H1 (cell line): ENCODE measurements around the gene SPATA4. TPM values are rescaled to one million over a fixed set of nuclear protein-coding genes. Genes with fewer than 3 reads are reported as not detected.

Experiments
- CTCF ChIA-PET: fragments of 300-600 bp; sonication (Branson Sonifier 250); formaldehyde crosslinking; loops from one replicate; lab custom pipeline; 2021; ENCODE audit not compliant: partially characterized antibody; lab: Charles Lee
- POLR2A ChIA-PET: fragments of 300-600 bp; sonication (Branson Sonifier 250); formaldehyde crosslinking; loops from one replicate; lab custom pipeline; 2021; ENCODE audit warnings: inconsistent platforms; ENCODE audit not compliant: partially characterized antibody; lab: Charles Lee
- DNase-seq, 2 experiments: peaks; one replicate each; pipeline versions ENCODE4 v3.0.0 to v3.0.0-alpha.2; 2010 to 2022; ENCODE audit warnings: low spot score in 2 of 2, low read depth in 1 of 2, mixed read lengths in 1 of 2
- FAIRE-seq: peaks from 2 replicates; lab custom pipeline; 2011; peaks lifted over from hg19 to GRCh38; lab: Jason Lieb, UNC
- H2AFZ ChIP-seq: 2 replicates; pipeline ENCODE4 v1.8.1; 2012; ENCODE audit warnings: low read length, inconsistent platforms
- H2AK5ac ChIP-seq: 2 replicates; pipeline ENCODE4 v1.6.1; 2013; ENCODE audit warnings: low read depth, low read length
- H2BK120ac ChIP-seq: replicated peaks from 2 replicates; pipeline ENCODE3; 2013; ENCODE audit warnings: low read depth, low read length, inconsistent platforms
- H2BK12ac ChIP-seq: 2 replicates; pipeline ENCODE4 v1.6.1; 2013; ENCODE audit warnings: low read depth, low read length
- H2BK15ac ChIP-seq: 2 replicates; pipeline ENCODE4 v1.6.1; 2013; ENCODE audit warnings: low read length
- H2BK20ac ChIP-seq: 2 replicates; pipeline ENCODE4 v1.6.1; 2013; ENCODE audit warnings: low read length
- H2BK5ac ChIP-seq: 2 replicates; pipeline ENCODE4 v1.6.1; 2013; ENCODE audit warnings: low read depth, low read length
- H3K14ac ChIP-seq: 2 replicates; pipeline ENCODE4 v1.6.1; 2013; ENCODE audit warnings: inconsistent platforms; ENCODE audit not compliant: insufficient read length
- H3K18ac ChIP-seq: 2 replicates; pipeline ENCODE4 v1.6.1; 2013; ENCODE audit warnings: low read length; ENCODE audit errors: extremely low read depth
- H3K23ac ChIP-seq: 2 replicates; pipeline ENCODE4 v1.6.1; 2013; ENCODE audit warnings: inconsistent platforms; ENCODE audit not compliant: insufficient read length
- H3K23me2 ChIP-seq: 2 replicates; pipeline ENCODE4 v1.6.1; 2013; ENCODE audit warnings: low read depth, low read length
- H3K27ac ChIP-seq: 2 replicates; pipeline ENCODE4 v1.6.1; 2011; ENCODE audit warnings: low read depth, low read length, inconsistent platforms
- H3K27me3 ChIP-seq, 4 experiments: replicated peaks in 1 of 4; 1 replicate in 1 of 4; 2 replicates in 3 of 4; pipeline versions ENCODE4 v1.6.1 to v1.8.1; 2011 to 2013; ENCODE audit warnings: low read length in 3 of 4, mild to moderate bottlenecking in 3 of 4, inconsistent platforms in 2 of 4, mixed read lengths in 2 of 4, moderate library complexity in 1 of 4; ENCODE audit not compliant: control insufficient read depth in 3 of 4, insufficient read depth in 3 of 4; ENCODE audit errors: extremely low read depth in 1 of 4
- H3K36me3 ChIP-seq, 4 experiments: 2 replicates each; pipeline versions ENCODE4 v1.6.1 to v1.8.1; 2011 to 2013; ENCODE audit warnings: mild to moderate bottlenecking in 4 of 4, low read length in 3 of 4, moderate library complexity in 2 of 4, control low read depth in 1 of 4, inconsistent platforms in 1 of 4; ENCODE audit not compliant: insufficient read depth in 4 of 4, control insufficient read depth in 2 of 4
- H3K4ac ChIP-seq: replicated peaks from 2 replicates; pipeline ENCODE3; 2013; ENCODE audit warnings: low read length, low read depth, mixed read lengths, inconsistent platforms; ENCODE audit not compliant: insufficient read length
- H3K4me1 ChIP-seq, 4 experiments: replicated peaks in 1 of 4; 1 replicate in 1 of 4; 2 replicates in 3 of 4; pipeline versions ENCODE4 v1.6.1 to v1.8.1; 2011 to 2013; ENCODE audit warnings: low read length in 3 of 4, inconsistent platforms in 2 of 4, mixed read lengths in 1 of 4; ENCODE audit not compliant: insufficient read depth in 4 of 4, control insufficient read depth in 3 of 4
- H3K4me2 ChIP-seq, 2 experiments: 2 replicates each; pipeline versions ENCODE4 v1.6.1 to v1.8.1; 2011 to 2013; ENCODE audit warnings: low read depth in 2 of 2, low read length in 2 of 2, control low read depth in 1 of 2, inconsistent platforms in 1 of 2, mild to moderate bottlenecking in 1 of 2; ENCODE audit not compliant: insufficient read depth in 1 of 2
- H3K4me3 ChIP-seq, 4 experiments: fragments of 200-600, 300-600 bp in 1 of 4; sonication (generic), shearing (Covaris generic), sonication (Bioruptor Twin) in 1 of 4; 2 replicates each; pipeline versions ENCODE4 v1.5.1 to v1.8.1; 2011 to 2016; ENCODE audit warnings: low read length in 4 of 4, low read depth in 3 of 4, control low read depth in 2 of 4, inconsistent platforms in 2 of 4, mild to moderate bottlenecking in 2 of 4, mixed read lengths in 1 of 4, moderate library complexity in 1 of 4; ENCODE audit not compliant: insufficient read depth in 2 of 4; ENCODE audit errors: extremely low read depth in 1 of 4
- H3K56ac ChIP-seq: replicated peaks from 2 replicates; pipeline ENCODE3; 2013; ENCODE audit warnings: low read depth, mild to moderate bottlenecking, mixed read lengths, low read length, inconsistent platforms; ENCODE audit not compliant: insufficient read length
- H3K79me1 ChIP-seq: 2 replicates; pipeline ENCODE4 v1.6.1; 2013; ENCODE audit warnings: low read depth, low read length, control low read depth
- H3K79me2 ChIP-seq, 2 experiments: 2 replicates each; pipeline versions ENCODE4 v1.6.1 to v1.8.1; 2012 to 2013; ENCODE audit warnings: low read length in 2 of 2, mild to moderate bottlenecking in 2 of 2, inconsistent platforms in 1 of 2; ENCODE audit not compliant: insufficient read depth in 2 of 2, control insufficient read depth in 1 of 2
- H3K9ac ChIP-seq, 4 experiments: replicated peaks in 1 of 4; 1 replicate in 1 of 4; 2 replicates in 3 of 4; pipeline versions ENCODE4 v1.6.1 to v1.8.1; 2011 to 2013; ENCODE audit warnings: low read depth in 3 of 4, low read length in 3 of 4, control low read depth in 2 of 4, mild to moderate bottlenecking in 2 of 4, moderate library complexity in 2 of 4, inconsistent platforms in 1 of 4; ENCODE audit errors: extremely low read depth in 1 of 4
- H3K9me3 ChIP-seq, 2 experiments: 2 replicates each; pipeline versions ENCODE4 v1.6.1 to v1.8.1; 2012 to 2013; ENCODE audit warnings: mild to moderate bottlenecking in 2 of 2, moderate library complexity in 2 of 2, control low read depth in 1 of 2, inconsistent platforms in 1 of 2, low read depth in 1 of 2, low read length in 1 of 2, mixed read lengths in 1 of 2; ENCODE audit not compliant: insufficient read depth in 2 of 2
- H4K20me1 ChIP-seq, 2 experiments: replicated peaks in 1 of 2; 2 replicates each; pipeline versions ENCODE3 to v1.8.1; 2011 to 2013; ENCODE audit warnings: inconsistent platforms in 2 of 2, low read length in 2 of 2, mild to moderate bottlenecking in 1 of 2; ENCODE audit not compliant: insufficient read depth in 2 of 2, control insufficient read depth in 1 of 2
- H4K5ac ChIP-seq: 2 replicates; pipeline ENCODE4 v1.6.1; 2013; ENCODE audit warnings: low read length, low read depth, mixed read lengths, inconsistent platforms; ENCODE audit not compliant: insufficient read length
- H4K8ac ChIP-seq: 2 replicates; pipeline ENCODE4 v1.8.0; 2013; ENCODE audit warnings: mild to moderate bottlenecking, moderate library complexity, low read length, inconsistent platforms; ENCODE audit not compliant: insufficient read depth; ENCODE audit errors: extremely low read depth
- H4K91ac ChIP-seq: replicated peaks from 2 replicates; pipeline ENCODE3; 2013; ENCODE audit warnings: low read length, mixed read lengths, inconsistent platforms; ENCODE audit not compliant: insufficient read length
- BCL11A ChIP-seq, 2 experiments: IDR thresholded peaks; one replicate each; pipeline ENCODE4 v1.6.1; 2011; ENCODE audit warnings: low read depth in 2 of 2, low read length in 2 of 2, mild to moderate bottlenecking in 2 of 2
- CHD1 ChIP-seq: IDR thresholded peaks from 2 replicates; pipeline ENCODE4 v1.6.1; 2012; ENCODE audit warnings: low read depth, low read length, improper control_type of control experiment
- CHD2 ChIP-seq: IDR thresholded peaks from 2 replicates; pipeline ENCODE4 v1.6.1; 2012; ENCODE audit warnings: low read length, improper control_type of control experiment
- CTBP2 ChIP-seq: IDR thresholded peaks from 2 replicates; pipeline ENCODE4 v1.7.0; 2011; ENCODE audit warnings: borderline replicate concordance, mild to moderate bottlenecking, moderate library complexity, mixed read lengths, low read length; ENCODE audit not compliant: insufficient read depth, insufficient read length
- EZH2 ChIP-seq: fragments of 200-600 bp; sonication (generic); IDR thresholded peaks from 2 replicates; pipeline ENCODE4 v1.7.1; 2012; ENCODE audit warnings: low read depth, mild to moderate bottlenecking, moderate library complexity, low read length, inconsistent platforms; ENCODE audit not compliant: severe bottlenecking
- GABPA ChIP-seq: IDR thresholded peaks from 2 replicates; pipeline ENCODE4 v1.6.1; 2011; ENCODE audit warnings: mild to moderate bottlenecking, low read length, moderate library complexity, borderline replicate concordance; ENCODE audit not compliant: insufficient read depth
- JUN ChIP-seq: IDR thresholded peaks from 2 replicates; pipeline ENCODE4 v1.6.1; 2011; ENCODE audit warnings: low read depth, mild to moderate bottlenecking, improper control_type of control experiment, low read length
- KDM5A ChIP-seq: fragments of 200-600 bp; IDR thresholded peaks from 2 replicates; pipeline ENCODE4 v1.7.1; 2012; ENCODE audit warnings: mild to moderate bottlenecking, low read length, inconsistent platforms, mixed read lengths
- POLR2A ChIP-seq, 2 experiments: IDR thresholded peaks; 1 replicate in 1 of 2; 2 replicates in 1 of 2; pipeline ENCODE4 v1.6.1; 2011; ENCODE audit warnings: low read depth in 2 of 2, low read length in 2 of 2, mild to moderate bottlenecking in 2 of 2; ENCODE audit errors: control extremely low read depth in 1 of 2
- POU5F1 ChIP-seq: IDR thresholded peaks from 2 replicates; pipeline ENCODE4 v1.6.1; 2011; ENCODE audit warnings: low read depth, mild to moderate bottlenecking, low read length, moderate library complexity
- SIRT6 ChIP-seq: IDR thresholded peaks from one replicate; pipeline ENCODE4 v1.7.1; 2012; ENCODE audit warnings: low read length, inconsistent platforms
- TBP ChIP-seq: IDR thresholded peaks from 2 replicates; pipeline ENCODE4 v1.6.1; 2011; ENCODE audit warnings: low read depth, low read length, improper control_type of control experiment
- WGBS, 2 experiments: shearing (Covaris generic) in 1 of 2; methylation state at CpG; one replicate each; pipeline versions ENCODE4 v1.1.6 to v1.1.7; 2013 to 2015; ENCODE audit warnings: low lambda C conversion rate in 2 of 2, mixed read lengths in 2 of 2, inconsistent platforms in 1 of 2, low coverage in 1 of 2, missing lambda C conversion rate in 1 of 2; ENCODE audit not compliant: insufficient replicate concordance in 2 of 2, insufficient coverage in 1 of 2, insufficient read length in 1 of 2; ENCODE audit errors: extremely low coverage in 1 of 2, missing lambda C conversion rate in 1 of 2; 5-methylcytosine and 5-hydroxymethylcytosine counted together
- polyA plus RNA-seq, 7 experiments: library from polyadenylated mRNA; depleted of rRNA in 3 of 7; stranded (reverse) in 5 of 7; unstranded in 2 of 7; fragments of >200 nt in 5 of 7; fragments of 200-250 nt in 2 of 7; gene quantifications; 1 replicate in 5 of 7; 2 replicates in 1 of 7; 4 replicates in 1 of 7; pipeline versions ENCODE4 v1.2.1 to v1.2.3, GENCODE V29; 2011 to 2013; ENCODE audit warnings: missing spikeins in 2 of 7, mixed read lengths in 2 of 7
- total RNA-seq: library from RNA; stranded (reverse); fragmentation: NEBNext Ultra II Directional; extraction: Animal tissue kit (Norgen Biotek cat#: 25700); gene quantifications from 2 replicates; pipeline ENCODE4 v1.2.1, GENCODE V29; 2021
- TF ChIP-seq, protein P1 (sequence below): IDR thresholded peaks from 2 replicates; pipeline ENCODE4 v1.6.1; 2012; ENCODE audit warnings: inconsistent platforms
- TF ChIP-seq, protein P2 (sequence below): IDR thresholded peaks from 2 replicates; pipeline ENCODE4 v1.6.1; 2012; ENCODE audit warnings: low read length, inconsistent platforms

The SPATA4 gene
- total and polyA plus RNA-seq, 2 of the 8 experiments (the other 6 are each of a cell fraction or from before 2014, with no cell fraction given), result not detected

DNA sequence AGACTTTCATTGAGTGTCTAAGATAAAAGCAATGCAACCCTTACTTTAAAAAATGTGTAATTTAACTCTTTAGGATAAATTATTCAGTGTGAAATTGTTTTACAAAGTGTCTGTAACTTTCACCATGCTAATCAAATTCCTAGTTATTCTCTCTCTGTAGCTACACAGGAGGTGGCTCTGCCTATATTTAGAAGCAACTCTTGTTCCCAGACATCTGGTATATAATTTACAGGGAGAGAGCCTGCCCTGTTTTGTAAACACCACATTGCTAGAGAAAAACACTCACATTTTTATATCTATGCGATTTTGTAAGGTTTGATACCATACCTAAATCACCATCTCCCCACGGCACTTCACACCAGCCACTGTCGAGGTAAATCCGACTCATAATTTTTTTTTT is 35.5 kb upstream of the SPATA4 start:
- no peaks in the 10 kb centered on the region for H3K79me1 ChIP-seq
- ChIA-PET CTCF (no interaction called here), POLR2A (no interaction called here)
- H3K4me2 ChIP-seq, result no peak overlapping the region
- H3K27me3 ChIP-seq, result no peaks in the 10 kb centered on the region
- no peak overlapping the region for H4K91ac ChIP-seq
- no peak overlapping the region for H3K9ac ChIP-seq
- no peak overlapping the region for H2BK20ac ChIP-seq
- H3K4me3 ChIP-seq, result no peak overlapping the region
- no peak overlapping the region for H3K14ac ChIP-seq
- no peak overlapping the region for H3K18ac ChIP-seq
- no peaks in the 10 kb centered on the region for H4K20me1 ChIP-seq
- no peak overlapping the region for H3K23ac ChIP-seq
- H3K27ac ChIP-seq, result no peak overlapping the region
- no peak overlapping the region for H4K8ac ChIP-seq
- no peak overlapping the region for H2BK12ac ChIP-seq
- H3K56ac ChIP-seq, result no peak overlapping the region
- H3K4me1 ChIP-seq, result peaks cover 0 to 2% (median 0%) of the 10 kb centered on the region in 4 experiments; a peak in 1 of 7 replicates
- FAIRE-seq (no peak), DNase-seq (no peak)
- H4K5ac ChIP-seq, result no peak overlapping the region
- H3K79me2 ChIP-seq, result no peaks in the 10 kb centered on the region
- no peak overlapping the region for H2AK5ac ChIP-seq
- H2AFZ ChIP-seq, result no peak overlapping the region
- no peak overlapping the region for H3K4ac ChIP-seq
- no peaks in the 10 kb centered on the region for H3K9me3 ChIP-seq
- no peak overlapping the region for H2BK15ac ChIP-seq
- no peaks in the 10 kb centered on the region for H3K23me2 ChIP-seq
- H3K36me3 ChIP-seq, result no peaks in the 10 kb centered on the region
- 95% methylated on average over 4 of the region's 4 CpGs; no CpG with 5 or more reads in 1 of the 2 experiments for WGBS, 2 experiments
- no peak overlapping the region for H2BK120ac ChIP-seq
- no peak overlapping the region for H2BK5ac ChIP-seq
- no peak for TF ChIP-seq POU5F1
- TF ChIP-seq POLR2A (IDR thresholded peaks at IDR 0.05; ENCODE audit: control extremely low read depth in 1 of 2, low read depth in 2 of 2, low read length in 2 of 2), result no peak
- no peak for TF ChIP-seq KDM5A
- TF ChIP-seq, protein P1, sequence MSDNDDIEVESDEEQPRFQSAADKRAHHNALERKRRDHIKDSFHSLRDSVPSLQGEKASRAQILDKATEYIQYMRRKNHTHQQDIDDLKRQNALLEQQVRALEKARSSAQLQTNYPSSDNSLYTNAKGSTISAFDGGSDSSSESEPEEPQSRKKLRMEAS, result no peak
- TF ChIP-seq GABPA, result no peak
- TF ChIP-seq CHD2, result no peak
- no peak for TF ChIP-seq CTBP2
- no peak for TF ChIP-seq EZH2
- no peak for TF ChIP-seq BCL11A (IDR thresholded peaks at IDR 0.05; ENCODE audit: low read depth in 2 of 2, low read length in 2 of 2)
- TF ChIP-seq SIRT6, result no peak
- no peak for TF ChIP-seq TBP
- TF ChIP-seq JUN, result no peak
- TF ChIP-seq, protein P2, sequence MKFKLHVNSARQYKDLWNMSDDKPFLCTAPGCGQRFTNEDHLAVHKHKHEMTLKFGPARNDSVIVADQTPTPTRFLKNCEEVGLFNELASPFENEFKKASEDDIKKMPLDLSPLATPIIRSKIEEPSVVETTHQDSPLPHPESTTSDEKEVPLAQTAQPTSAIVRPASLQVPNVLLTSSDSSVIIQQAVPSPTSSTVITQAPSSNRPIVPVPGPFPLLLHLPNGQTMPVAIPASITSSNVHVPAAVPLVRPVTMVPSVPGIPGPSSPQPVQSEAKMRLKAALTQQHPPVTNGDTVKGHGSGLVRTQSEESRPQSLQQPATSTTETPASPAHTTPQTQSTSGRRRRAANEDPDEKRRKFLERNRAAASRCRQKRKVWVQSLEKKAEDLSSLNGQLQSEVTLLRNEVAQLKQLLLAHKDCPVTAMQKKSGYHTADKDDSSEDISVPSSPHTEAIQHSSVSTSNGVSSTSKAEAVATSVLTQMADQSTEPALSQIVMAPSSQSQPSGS, result no peak
- TF ChIP-seq CHD1, result no peak
